Mucosa of stomach (tissue), 1 donor: ENCODE measurements around the gene GPC6.

ENCODE experiments used
- H3K27me3 ChIP-seq: one replicate; pipeline ENCODE4 v1.7.0; 2013; ENCODE audit warnings: mild to moderate bottlenecking, low read length; ENCODE audit not compliant: control insufficient read depth, insufficient read depth
- H3K36me3 ChIP-seq: one replicate; pipeline ENCODE4 v1.7.0; 2013; ENCODE audit warnings: low read length; ENCODE audit not compliant: control insufficient read depth, insufficient read depth
- H3K4me1 ChIP-seq: one replicate; pipeline ENCODE4 v1.7.0; 2013; ENCODE audit warnings: mild to moderate bottlenecking, low read length; ENCODE audit not compliant: control insufficient read depth, insufficient read depth
- H3K4me3 ChIP-seq: one replicate; pipeline ENCODE4 v1.7.0; 2013; ENCODE audit warnings: low read length
- H3K9ac ChIP-seq: one replicate; pipeline ENCODE4 v1.7.0; 2013; ENCODE audit warnings: mild to moderate bottlenecking, low read length, moderate library complexity
- H3K9me3 ChIP-seq: one replicate; pipeline ENCODE4 v1.7.0; 2013; ENCODE audit warnings: mild to moderate bottlenecking, low read length, moderate library complexity; ENCODE audit not compliant: control insufficient read depth
- donor health status: Pancreatic carcinoma.

The GPC6 gene

GRCh38 chr13:94061301-94061700 lies 834.7 kb downstream of the GPC6 start:
- Histone ChIP-seq H3K9ac (no peak overlapping the region), H3K27me3 (no peaks in the 10 kb centered on the region), H3K4me1 (no peaks in the 10 kb centered on the region), H3K36me3 (no peaks in the 10 kb centered on the region), H3K9me3 (no peaks in the 10 kb centered on the region), H3K4me3 (no peak overlapping the region)

GRCh38 chr13:94063096-94063495 lies 836.5 kb downstream of the GPC6 start:
- no peaks in the 10 kb centered on the region for H3K9me3 ChIP-seq
- no peak overlapping the region for H3K4me3 ChIP-seq
- no peaks in the 10 kb centered on the region for H3K4me1 ChIP-seq
- no peak overlapping the region for H3K9ac ChIP-seq
- H3K36me3 ChIP-seq: no peaks in the 10 kb centered on the region
- H3K27me3 ChIP-seq: no peaks in the 10 kb centered on the region

GRCh38 chr13:94063848-94064247 lies 837.2 kb downstream of the GPC6 start:
- H3K9ac ChIP-seq: no peak overlapping the region
- H3K27me3 ChIP-seq: no peaks in the 10 kb centered on the region
- H3K4me3 ChIP-seq: no peak overlapping the region
- H3K4me1 ChIP-seq: no peaks in the 10 kb centered on the region
- no peaks in the 10 kb centered on the region for H3K36me3 ChIP-seq
- H3K9me3 ChIP-seq: no peaks in the 10 kb centered on the region

GRCh38 chr13:94065741-94066140 lies 839.1 kb downstream of the GPC6 start:
- Histone ChIP-seq H3K9me3 (no peaks in the 10 kb centered on the region), H3K4me1 (no peaks in the 10 kb centered on the region), H3K36me3 (no peaks in the 10 kb centered on the region), H3K9ac (no peak overlapping the region), H3K4me3 (no peak overlapping the region), H3K27me3 (no peaks in the 10 kb centered on the region)

- H3K9me3 ChIP-seq: no peaks in the 10 kb centered on the region
- no peaks in the 10 kb centered on the region for H3K27me3 ChIP-seq
- H3K9ac ChIP-seq: no peak overlapping the region
- H3K4me1 ChIP-seq: no peaks in the 10 kb centered on the region
- no peak overlapping the region for H3K4me3 ChIP-seq
- H3K36me3 ChIP-seq: no peaks in the 10 kb centered on the region
Measured at GRCh38 chr13:94073007-94073744, 846.6 kb downstream of the GPC6 start.

GRCh38 chr13:94079876-94080275 lies 853.3 kb downstream of the GPC6 start:
- Histone ChIP-seq H3K9ac (no peak overlapping the region), H3K9me3 (no peaks in the 10 kb centered on the region), H3K36me3 (no peaks in the 10 kb centered on the region), H3K4me3 (no peak overlapping the region), H3K4me1 (no peaks in the 10 kb centered on the region), H3K27me3 (no peaks in the 10 kb centered on the region)

- Histone ChIP-seq H3K4me1 (no peaks in the 10 kb centered on the region), H3K9me3 (no peaks in the 10 kb centered on the region), H3K27me3 (no peaks in the 10 kb centered on the region), H3K4me3 (no peak overlapping the region), H3K36me3 (no peaks in the 10 kb centered on the region), H3K9ac (no peak overlapping the region)
Measured at GRCh38 chr13:94080527-94080926, 853.9 kb downstream of the GPC6 start.

- Histone ChIP-seq H3K4me3 (no peak overlapping the region), H3K9ac (no peak overlapping the region), H3K4me1 (no peaks in the 10 kb centered on the region), H3K36me3 (no peaks in the 10 kb centered on the region), H3K27me3 (no peaks in the 10 kb centered on the region), H3K9me3 (no peaks in the 10 kb centered on the region)
Measured at GRCh38 chr13:94087100-94087499, 860.5 kb downstream of the GPC6 start.

- Histone ChIP-seq H3K9ac (no peak overlapping the region), H3K36me3 (no peaks in the 10 kb centered on the region), H3K27me3 (no peaks in the 10 kb centered on the region), H3K4me1 (no peaks in the 10 kb centered on the region), H3K4me3 (no peak overlapping the region), H3K9me3 (no peaks in the 10 kb centered on the region)
Measured at GRCh38 chr13:94088742-94089141, 862.1 kb downstream of the GPC6 start.

- H3K27me3 ChIP-seq: no peaks in the 10 kb centered on the region
- no peaks in the 10 kb centered on the region for H3K9me3 ChIP-seq
- no peak overlapping the region for H3K4me3 ChIP-seq
- no peak overlapping the region for H3K9ac ChIP-seq
- no peaks in the 10 kb centered on the region for H3K36me3 ChIP-seq
- no peaks in the 10 kb centered on the region for H3K4me1 ChIP-seq
Measured at GRCh38 chr13:94090773-94091480, 864.3 kb downstream of the GPC6 start.

- no peaks in the 10 kb centered on the region for H3K27me3 ChIP-seq
- no peak overlapping the region for H3K9ac ChIP-seq
- no peaks in the 10 kb centered on the region for H3K36me3 ChIP-seq
- no peak overlapping the region for H3K4me3 ChIP-seq
- no peaks in the 10 kb centered on the region for H3K4me1 ChIP-seq
- no peaks in the 10 kb centered on the region for H3K9me3 ChIP-seq
Measured at GRCh38 chr13:94093652-94094315, 867.2 kb downstream of the GPC6 start.

GRCh38 chr13:94109715-94110374 lies 883.2 kb downstream of the GPC6 start:
- Histone ChIP-seq H3K4me1 (no peaks in the 10 kb centered on the region), H3K9ac (no peak overlapping the region)

More at GRCh38 chr13:94109715-94110374, 883.2 kb downstream of the GPC6 start:
- Histone ChIP-seq H3K9me3 (no peaks in the 10 kb centered on the region), H3K36me3 (no peaks in the 10 kb centered on the region), H3K4me3 (no peak overlapping the region), H3K27me3 (no peaks in the 10 kb centered on the region)
